Central memory CD8-positive, alpha-beta T cell (primary cell): ENCODE measurements around the gene JAM3.

Experiments used
- ATAC-seq: fragments of 150-1000 bp; cut with Tn5 transposase; replicated peaks from 2 replicates; pipeline ENCODE4 v1.10.0; 2022; ENCODE audit warnings: mild to moderate bottlenecking, moderate FRiP score, moderate number of reproducible peaks; ENCODE audit not compliant: poor library complexity, severe bottlenecking; ENCODE audit errors: extremely low read depth
- DNase-seq, 2 donors: peaks; one replicate each; pipeline ENCODE4 v3.0.0; 2021; ENCODE audit warnings: low spot score in 2 of 2
- H3K27ac Mint-ChIP-seq: one replicate; pipeline ENCODE4 v1.8.0; 2022; ENCODE audit warnings: low read depth, mild to moderate bottlenecking, moderate library complexity, mixed read lengths
- H3K27me3 Mint-ChIP-seq: one replicate; pipeline ENCODE4 v1.8.0; 2022; ENCODE audit warnings: mixed read lengths
- H3K36me3 Mint-ChIP-seq: one replicate; pipeline ENCODE4 v1.8.0; 2022; ENCODE audit warnings: mild to moderate bottlenecking, moderate library complexity, mixed read lengths; ENCODE audit not compliant: insufficient read depth
- H3K4me1 Mint-ChIP-seq: one replicate; pipeline ENCODE4 v1.8.0; 2022; ENCODE audit warnings: mixed read lengths
- H3K4me3 Mint-ChIP-seq: one replicate; pipeline ENCODE4 v1.8.0; 2022; ENCODE audit warnings: mild to moderate bottlenecking, moderate library complexity, mixed read lengths
- H3K9me3 Mint-ChIP-seq: one replicate; pipeline ENCODE4 v1.8.0; 2022; ENCODE audit warnings: mixed read lengths

Gene JAM3

DNA sequence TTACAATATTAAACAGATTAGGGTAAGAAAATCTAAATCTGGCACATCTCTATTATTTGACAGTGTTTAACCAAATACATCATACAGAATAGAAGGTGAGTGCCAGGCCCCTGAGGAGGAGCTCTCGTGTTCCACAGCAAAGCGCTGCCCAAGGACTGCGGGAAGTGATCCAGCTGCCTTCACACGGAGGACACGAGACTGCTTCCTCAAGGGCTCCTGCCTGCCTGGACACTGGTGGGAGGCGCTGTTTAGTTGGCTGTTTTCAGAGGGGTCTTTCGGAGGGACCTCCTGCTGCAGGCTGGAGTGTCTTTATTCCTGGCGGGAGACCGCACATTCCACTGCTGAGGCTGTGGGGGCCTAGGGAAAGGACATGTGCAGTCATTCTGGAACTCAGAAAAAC, 83.8 kb downstream of the JAM3 start:
- Mint-ChIP-seq H3K4me3 (no peak overlapping the region), H3K27ac (no peak overlapping the region), H3K4me1 (no peaks in the 10 kb centered on the region), H3K27me3 (no peaks in the 10 kb centered on the region), H3K36me3 (peaks cover 21% of the 10 kb centered on the region), H3K9me3 (no peaks in the 10 kb centered on the region)
- ATAC-seq (no peak), DNase-seq (no peak)

DNA sequence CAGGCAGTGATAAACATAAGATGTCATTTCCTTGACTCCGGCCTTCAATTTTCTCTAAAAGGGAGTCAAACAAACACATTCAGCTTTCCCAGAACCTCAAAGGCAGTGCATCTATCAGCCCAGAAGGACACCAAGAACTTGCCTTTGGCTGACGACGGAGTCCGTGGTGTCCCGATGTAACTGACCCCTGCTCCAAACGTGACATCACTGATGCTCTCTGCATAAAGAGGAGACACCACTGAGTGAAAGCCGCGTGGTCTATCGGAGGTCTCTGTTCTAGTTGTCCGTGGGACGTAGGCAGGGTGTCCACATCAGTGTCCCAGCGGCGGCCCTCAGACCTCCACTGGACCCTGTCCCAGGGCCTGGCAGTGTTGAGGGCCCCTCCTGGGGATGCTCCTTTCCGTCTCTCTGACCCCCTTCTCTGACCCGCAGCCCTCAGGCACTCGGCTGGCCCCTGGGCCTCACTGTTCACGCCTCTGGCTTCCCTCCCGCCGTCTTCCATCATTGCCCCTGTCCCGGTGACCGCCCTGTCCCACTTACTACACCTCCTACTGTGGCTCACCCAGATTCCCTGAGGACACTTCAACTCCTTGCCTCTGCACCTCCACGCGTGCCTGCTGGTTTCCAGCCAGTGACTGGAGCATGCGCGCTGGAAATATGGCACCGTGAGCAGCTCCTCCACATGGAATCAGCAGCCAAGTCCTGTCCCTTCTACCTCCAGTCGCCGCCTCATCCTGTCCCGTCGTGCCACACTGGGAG, 84.5 kb downstream of the JAM3 start:
- Mint-ChIP-seq H3K36me3 (peaks cover 21% of the 10 kb centered on the region), H3K27me3 (no peaks in the 10 kb centered on the region), H3K9me3 (no peaks in the 10 kb centered on the region), H3K4me3 (no peak overlapping the region), H3K27ac (no peak overlapping the region), H3K4me1 (no peaks in the 10 kb centered on the region)
- DNase-seq (no peak), ATAC-seq (no peak)

GRCh38 chr11:134154441-134154840, 85.6 kb downstream of the JAM3 start:
- no peak overlapping the region for H3K27ac Mint-ChIP-seq
- H3K9me3 Mint-ChIP-seq = no peaks in the 10 kb centered on the region
- no peaks in the 10 kb centered on the region for H3K4me1 Mint-ChIP-seq
- no peak overlapping the region for H3K4me3 Mint-ChIP-seq
- no peaks in the 10 kb centered on the region for H3K27me3 Mint-ChIP-seq
- peaks cover 25% of the 10 kb centered on the region for H3K36me3 Mint-ChIP-seq
- ATAC-seq (no peak), DNase-seq (no peak)

- Mint-ChIP-seq H3K9me3 (no peaks in the 10 kb centered on the region), H3K4me1 (no peaks in the 10 kb centered on the region), H3K36me3 (peaks cover 30% of the 10 kb centered on the region), H3K27ac (no peak overlapping the region), H3K4me3 (no peak overlapping the region), H3K27me3 (no peaks in the 10 kb centered on the region)
- DNase-seq (no peak), ATAC-seq (no peak)
Observed at GRCh38 chr11:134155456-134155855, 86.6 kb downstream of the JAM3 start.

- Mint-ChIP-seq H3K4me3 (no peak overlapping the region), H3K27me3 (no peaks in the 10 kb centered on the region), H3K27ac (no peak overlapping the region), H3K9me3 (no peaks in the 10 kb centered on the region), H3K36me3 (peaks cover 32% of the 10 kb centered on the region), H3K4me1 (no peaks in the 10 kb centered on the region)
- no peak for ATAC-seq
- DNase-seq = no peak
Observed at GRCh38 chr11:134155946-134156865, 87.3 kb downstream of the JAM3 start.

DNA sequence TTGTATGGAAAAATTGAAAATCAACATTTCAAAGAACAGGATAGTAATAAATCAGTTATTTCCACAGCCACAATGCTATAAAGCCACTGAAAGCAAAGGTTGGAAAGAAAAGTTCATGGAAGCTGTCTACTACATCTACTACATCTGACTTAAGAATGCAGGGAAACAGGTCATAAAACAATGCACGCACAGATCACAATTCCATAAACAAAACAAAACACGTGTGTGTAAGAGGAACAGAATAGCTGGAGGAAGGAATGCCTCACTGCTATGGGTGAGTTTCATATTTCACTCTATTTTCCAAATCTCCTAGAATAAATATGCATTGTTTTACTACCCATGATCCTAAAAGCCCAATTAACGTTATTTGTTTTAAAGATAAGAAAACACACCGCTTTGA, 88.6 kb downstream of the JAM3 start:
- Mint-ChIP-seq H3K27me3 (no peaks in the 10 kb centered on the region), H3K27ac (no peak overlapping the region), H3K36me3 (peaks cover 33% of the 10 kb centered on the region)

DNA sequence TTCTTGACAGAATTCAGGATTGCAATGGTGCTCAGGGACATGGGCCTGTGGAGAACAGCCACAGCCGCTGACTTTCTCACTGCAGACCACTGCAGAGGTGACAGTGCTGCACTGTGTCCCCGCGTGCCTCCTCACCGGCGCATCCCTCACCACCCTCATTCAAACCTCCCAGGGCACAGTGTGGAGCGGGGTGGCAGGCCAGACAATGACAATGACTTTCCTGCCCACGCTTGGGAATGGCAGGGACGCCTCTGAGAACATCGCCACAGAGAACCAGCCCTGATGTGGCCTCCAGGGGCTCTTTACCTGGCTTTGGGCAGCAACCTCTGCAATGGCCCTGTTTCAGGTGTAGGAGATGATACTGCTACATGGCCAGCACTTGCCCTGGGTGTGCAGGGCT, 89.2 kb downstream of the JAM3 start:
- Mint-ChIP-seq H3K27ac (no peak overlapping the region), H3K36me3 (peaks cover 32% of the 10 kb centered on the region), H3K9me3 (no peaks in the 10 kb centered on the region), H3K4me3 (no peak overlapping the region), H3K4me1 (no peaks in the 10 kb centered on the region), H3K27me3 (no peaks in the 10 kb centered on the region)
- DNase-seq (no peak), ATAC-seq (no peak)

More for the DNA sequence above, 88.6 kb downstream of the JAM3 start:
- DNase-seq = no peak
- no peak overlapping the region for H3K4me3 Mint-ChIP-seq
- no peaks in the 10 kb centered on the region for H3K4me1 Mint-ChIP-seq
- no peaks in the 10 kb centered on the region for H3K9me3 Mint-ChIP-seq
- ATAC-seq = no peak

GRCh38 chr11:134159652-134160051, 90.8 kb downstream of the JAM3 start:
- Mint-ChIP-seq H3K27ac (no peak overlapping the region), H3K27me3 (no peaks in the 10 kb centered on the region), H3K4me3 (no peak overlapping the region), H3K36me3 (peaks cover 28% of the 10 kb centered on the region), H3K4me1 (no peaks in the 10 kb centered on the region), H3K9me3 (no peaks in the 10 kb centered on the region)
- DNase-seq (no peak), ATAC-seq (no peak)

DNA sequence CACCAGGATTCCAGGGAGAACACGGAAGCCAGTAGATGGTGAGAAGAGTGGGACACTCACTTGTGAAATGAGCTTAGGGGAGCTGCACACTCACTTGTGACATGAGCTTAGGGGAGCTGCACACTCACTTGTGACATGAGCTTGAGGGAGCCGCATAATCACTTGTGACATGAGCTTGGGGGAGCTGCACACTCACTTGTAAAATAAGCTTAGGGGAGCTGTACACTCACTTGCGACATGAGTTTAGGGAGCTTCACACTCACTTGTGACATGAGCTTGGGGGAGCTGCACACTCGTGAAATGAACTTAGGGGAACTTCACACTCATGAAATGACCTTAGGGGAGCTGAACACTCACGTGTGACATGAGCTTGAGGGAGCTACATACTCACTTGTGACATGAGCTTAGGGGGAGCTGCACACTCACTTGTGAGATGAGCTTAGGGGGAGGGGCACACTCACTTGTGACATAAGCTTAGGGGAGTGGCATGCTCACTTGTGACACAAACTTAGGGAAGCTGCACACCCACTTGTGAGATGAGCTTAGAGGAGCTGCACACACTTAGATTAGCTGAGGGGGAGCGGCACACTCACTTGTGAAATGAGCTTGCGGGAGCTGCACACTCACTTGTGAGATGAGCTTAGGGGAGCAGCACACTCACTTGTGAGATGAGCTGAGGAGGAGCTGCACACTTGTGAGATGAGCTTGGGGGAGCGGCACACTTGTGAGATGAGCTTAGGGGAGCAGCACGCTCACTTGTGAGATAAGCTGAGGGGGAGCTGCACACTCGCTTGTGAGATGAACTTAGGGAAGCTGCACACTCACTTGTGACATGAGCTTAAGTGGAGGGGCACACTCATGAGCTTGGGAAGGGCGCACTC, 95.9 kb downstream of the JAM3 start:
- DNase-seq (no peak), ATAC-seq (no peak)
- H3K4me3 Mint-ChIP-seq = no peak overlapping the region
- peak overlapping the region; percentile 6 for H3K27ac Mint-ChIP-seq
- no peaks in the 10 kb centered on the region for H3K9me3 Mint-ChIP-seq
- H3K4me1 Mint-ChIP-seq = no peaks in the 10 kb centered on the region
- no peaks in the 10 kb centered on the region for H3K27me3 Mint-ChIP-seq
- peaks cover 21% of the 10 kb centered on the region for H3K36me3 Mint-ChIP-seq

DNA sequence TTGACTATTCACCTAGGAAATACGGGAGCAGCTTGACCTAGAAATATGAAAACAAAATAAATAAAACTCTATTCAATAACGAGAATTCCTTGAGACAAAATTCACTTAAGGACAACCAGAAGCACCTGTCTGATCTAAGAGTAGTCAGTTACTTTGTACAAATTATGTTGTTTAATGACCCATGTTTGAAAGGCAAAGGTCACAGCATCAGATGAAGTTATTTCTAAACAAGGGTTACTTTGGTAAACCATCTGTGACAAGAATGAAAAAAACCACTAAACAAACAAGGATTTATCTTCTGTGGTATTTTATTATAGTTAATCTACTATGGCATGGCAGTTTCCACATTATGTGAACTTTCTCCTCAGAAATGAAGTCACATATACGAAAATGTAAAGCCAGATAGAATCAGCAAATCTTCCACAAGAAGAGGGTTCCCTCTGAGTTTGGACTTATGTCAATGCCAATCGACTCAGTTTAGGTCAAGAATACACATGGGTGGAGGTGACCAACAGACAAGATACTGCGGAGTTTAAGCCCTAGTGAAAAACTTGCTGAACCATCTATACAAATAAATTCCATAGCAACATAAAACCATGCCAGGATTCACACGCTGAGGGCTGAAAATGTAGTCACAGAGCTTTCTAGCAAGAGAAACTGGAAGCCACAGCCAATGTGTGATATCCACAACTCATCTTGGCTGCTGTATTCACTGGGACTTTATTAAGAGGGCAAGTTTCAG, 101.5 kb downstream of the JAM3 start:
- Mint-ChIP-seq H3K9me3 (no peaks in the 10 kb centered on the region), H3K27me3 (no peaks in the 10 kb centered on the region), H3K4me1 (no peaks in the 10 kb centered on the region), H3K36me3 (peaks cover 21% of the 10 kb centered on the region), H3K4me3 (no peak overlapping the region), H3K27ac (no peak overlapping the region)
- ATAC-seq (no peak), DNase-seq (no peak)

GRCh38 chr11:134170919-134171281, 102.0 kb downstream of the JAM3 start:
- Mint-ChIP-seq H3K36me3 (peaks cover 26% of the 10 kb centered on the region), H3K27ac (no peak overlapping the region), H3K27me3 (no peaks in the 10 kb centered on the region), H3K4me1 (no peaks in the 10 kb centered on the region), H3K4me3 (no peak overlapping the region), H3K9me3 (no peaks in the 10 kb centered on the region)
- ATAC-seq (no peak), DNase-seq (no peak)

DNA sequence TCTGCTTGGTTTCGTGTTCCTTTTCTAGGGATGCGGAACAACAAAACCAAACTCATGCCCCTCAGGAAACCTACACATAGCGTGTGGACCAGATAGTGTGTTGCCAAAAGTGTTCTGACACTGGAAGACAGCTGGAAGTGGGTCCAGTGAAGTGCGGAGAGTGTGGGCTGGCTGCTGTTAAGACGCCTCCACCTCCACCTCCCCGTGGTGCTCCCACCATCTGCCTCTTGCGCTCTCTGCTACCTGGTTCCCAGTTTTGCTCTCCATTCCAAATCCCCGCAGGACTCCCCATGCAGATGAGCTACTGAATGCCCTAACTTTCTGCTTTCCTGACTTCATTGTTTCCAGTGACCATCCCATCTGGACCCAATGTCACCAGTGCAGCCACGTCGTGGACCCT, 103.1 kb downstream of the JAM3 start:
- ATAC-seq (no peak), DNase-seq (no peak)
- H3K4me3 Mint-ChIP-seq = no peak overlapping the region
- H3K27ac Mint-ChIP-seq = peak overlapping the region; percentile 67
- no peaks in the 10 kb centered on the region for H3K27me3 Mint-ChIP-seq
- no peaks in the 10 kb centered on the region for H3K4me1 Mint-ChIP-seq
- H3K9me3 Mint-ChIP-seq = no peaks in the 10 kb centered on the region
- H3K36me3 Mint-ChIP-seq = peaks cover 31% of the 10 kb centered on the region
